Activated CD4-positive, CD25-positive, alpha-beta regulatory T cell treated with anti-CD3 and anti-CD28 coated beads, Interleukin-2, amount 50 U/mL, for 24 hours (primary cell): ENCODE data around the gene CKMT1B.
"Not testable (repeated sequence)": the region's sequence is repeated elsewhere in the genome, so short reads cannot be mapped to it uniquely, and the experiment has no call there.

Source experiments
- ATAC-seq, 2 donors: fragments of 150-1000 bp; cut with Tn5 transposase; one replicate each; pipeline ENCODE4 v1.10.0; 2021; ENCODE audit warnings: mild to moderate bottlenecking in 1 of 2, moderate library complexity in 1 of 2

Gene CKMT1B

GRCh38 chr15:43593328-43594190 lies at the start of gene CKMT1B:
Gene CKMT1B (plus strand): TSS chr15:43594027. CDS start chr15:43594219, 192 bp downstream.
- not testable (repeated sequence) for ATAC-seq

DNA sequence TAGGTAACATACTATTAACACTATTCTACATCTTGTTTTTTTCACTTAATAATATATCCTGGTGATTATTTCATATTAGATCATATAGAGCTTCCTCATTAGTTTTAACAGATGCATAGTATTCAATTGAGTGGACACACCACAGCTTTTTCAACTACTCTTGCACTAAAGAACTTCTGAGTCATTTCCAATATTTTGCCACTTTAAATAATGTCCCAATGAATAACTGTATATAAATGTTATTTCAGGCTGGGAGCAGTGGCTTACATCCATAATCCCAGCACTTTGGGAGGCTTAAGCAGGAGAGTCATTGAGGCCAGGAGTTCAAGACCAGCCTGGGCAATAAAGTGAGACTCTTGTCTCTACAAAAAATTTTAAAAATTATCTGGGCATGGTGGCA lies 49.6 kb upstream of the CKMT1B start:
- no peak for ATAC-seq

DNA sequence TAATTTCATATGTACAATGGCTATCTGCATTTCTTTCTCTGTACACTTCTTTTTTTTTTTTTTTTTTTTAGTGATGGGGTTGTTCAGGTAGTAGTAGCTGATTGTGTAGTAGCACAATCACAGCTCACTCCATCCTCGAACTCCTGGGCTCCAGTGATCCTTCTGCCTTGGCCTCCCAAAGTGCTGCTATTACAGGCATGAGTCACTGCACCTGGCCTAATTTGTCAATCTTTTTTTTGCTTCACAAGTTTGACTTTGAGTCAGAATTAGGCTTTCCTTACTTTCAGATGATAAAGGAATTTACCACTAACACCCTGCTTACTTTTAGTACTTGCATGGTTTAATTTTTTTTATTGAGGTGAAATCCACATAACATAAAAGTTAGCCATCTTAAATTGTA lies 48.4 kb upstream of the CKMT1B start:
- ATAC-seq, result no peak

GRCh38 chr15:43547539-43547938 lies 46.3 kb upstream of the CKMT1B start:
- no peak for ATAC-seq

GRCh38 chr15:43550527-43551363 lies 43.1 kb upstream of the CKMT1B start:
- ATAC-seq, result no peak

DNA sequence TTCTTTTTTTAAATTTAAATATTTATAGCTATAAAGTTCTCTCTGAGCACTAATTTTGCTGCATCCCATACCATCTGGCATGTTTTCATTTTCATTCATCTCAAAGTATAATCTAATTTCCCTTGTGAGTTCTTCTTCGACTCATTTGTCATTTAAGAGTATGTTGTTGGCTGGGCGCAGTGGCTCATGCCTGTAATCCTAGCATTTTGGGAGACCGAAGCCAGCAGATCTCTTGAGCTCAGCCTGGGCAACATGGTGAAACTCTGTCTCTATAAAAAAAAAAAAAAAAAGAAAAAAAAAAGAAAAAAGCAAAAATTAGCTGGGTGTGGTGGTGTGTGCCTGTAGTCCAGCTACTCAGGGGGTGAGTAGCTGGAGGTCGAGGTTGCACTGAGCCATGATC lies 41.6 kb upstream of the CKMT1B start:
- ATAC-seq, result no peak

GRCh38 chr15:43552986-43553385 lies 40.8 kb upstream of the CKMT1B start:
- no peak for ATAC-seq

DNA sequence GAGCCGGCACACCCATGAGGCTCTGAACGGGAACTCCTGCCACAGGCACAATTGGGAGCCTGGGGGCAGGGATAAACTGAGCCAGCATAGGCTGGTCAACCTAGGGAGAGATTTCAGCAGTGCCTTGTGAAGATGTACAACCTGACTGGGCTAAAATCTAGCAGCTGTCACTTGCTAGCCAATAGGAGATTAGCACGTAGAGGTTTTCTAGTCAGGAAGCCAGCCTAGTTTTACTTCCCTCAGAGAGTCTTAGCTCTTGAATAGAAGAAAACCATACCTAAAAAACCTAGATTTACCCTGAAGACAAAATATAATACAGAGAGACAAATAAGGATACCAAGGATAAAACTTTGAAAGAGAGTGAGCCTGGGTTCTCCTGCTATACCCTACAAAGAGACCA lies 31.1 kb upstream of the CKMT1B start:
- ATAC-seq, result not testable (repeated sequence)

GRCh38 chr15:43563793-43564192 lies 30.0 kb upstream of the CKMT1B start:
- ATAC-seq, result not testable (repeated sequence)

DNA sequence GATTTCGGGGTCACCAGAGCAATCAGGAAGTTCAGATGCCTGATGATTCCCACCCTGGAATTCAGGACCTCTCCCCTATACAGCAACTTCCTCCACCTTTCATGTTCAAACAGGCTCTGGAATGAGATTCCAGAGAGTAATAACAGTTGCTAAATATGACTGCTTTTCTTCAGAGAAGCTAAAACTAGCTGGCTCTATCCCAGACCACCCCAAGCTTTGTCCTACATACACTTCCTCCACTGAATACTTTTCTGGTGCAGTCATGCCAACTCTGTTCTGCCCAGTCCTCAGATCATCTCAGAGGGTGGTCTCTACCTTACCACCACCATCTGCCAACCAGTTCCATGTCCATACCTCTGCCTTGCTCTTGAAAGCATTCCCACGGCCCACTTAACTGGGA lies 27.2 kb upstream of the CKMT1B start:
- not testable (repeated sequence) for ATAC-seq

GRCh38 chr15:43574607-43575006 lies 19.2 kb upstream of the CKMT1B start:
- ATAC-seq, result not testable (repeated sequence)

GRCh38 chr15:43589778-43590466 lies 3.9 kb upstream of the CKMT1B start, which contains the start of gene PPIP5K1:
Gene PPIP5K1 (minus strand): TSS chr15:43590208. CDS start chr15:43584504, 5,704 bp downstream.
- ATAC-seq, result peak; percentile 99 to 100

DNA sequence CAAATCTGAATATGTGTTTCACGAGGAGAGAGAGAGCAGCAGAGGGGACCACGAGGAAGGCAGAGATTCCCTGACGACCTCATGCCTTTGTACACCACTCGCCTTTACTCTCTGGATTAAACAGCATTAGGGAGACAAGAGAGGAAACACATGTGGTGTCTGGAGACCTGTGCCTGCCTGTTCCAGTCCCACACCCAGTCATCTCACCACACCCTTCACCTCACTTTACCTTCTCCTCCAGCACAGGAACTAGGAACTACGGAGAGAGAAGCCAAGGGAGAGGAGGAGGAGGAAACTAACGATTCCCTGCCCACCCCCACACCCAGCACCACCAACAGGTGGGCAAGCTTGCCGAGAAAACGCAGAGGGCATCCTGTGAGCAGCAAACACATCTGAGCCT lies 986 bp upstream of the CKMT1B start:
- ATAC-seq, result not testable (repeated sequence)

- ATAC-seq, result not testable (repeated sequence)
Measured at GRCh38 chr15:43599131-43599530, 5.3 kb downstream of the CKMT1B start.

DNA sequence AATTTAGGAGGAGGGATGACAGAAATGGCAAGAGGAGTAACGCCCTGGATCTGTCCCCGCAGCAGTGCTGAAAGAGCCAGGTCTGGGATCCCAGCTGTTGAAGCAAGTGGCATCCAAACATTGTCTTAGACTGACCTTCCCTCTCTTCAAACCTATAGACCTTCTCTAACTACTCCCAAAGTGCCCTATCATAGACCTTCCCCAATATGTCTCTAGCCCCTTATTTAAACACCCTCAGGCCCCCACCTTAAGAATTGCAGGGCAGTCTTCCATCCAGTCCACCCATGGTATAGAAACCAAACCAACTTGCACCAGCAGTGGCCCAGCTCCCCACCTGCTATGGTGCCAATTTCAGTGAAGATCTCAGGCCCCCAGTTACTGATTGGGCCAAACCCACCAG lies 6.4 kb downstream of the CKMT1B start:
- ATAC-seq, result not testable (repeated sequence)

- not testable (repeated sequence) for ATAC-seq
Measured at GRCh38 chr15:43602233-43602632, 8.4 kb downstream of the CKMT1B start.

GRCh38 chr15:43617750-43618149 lies 23.9 kb downstream of the CKMT1B start:
- not testable (repeated sequence) for ATAC-seq

DNA sequence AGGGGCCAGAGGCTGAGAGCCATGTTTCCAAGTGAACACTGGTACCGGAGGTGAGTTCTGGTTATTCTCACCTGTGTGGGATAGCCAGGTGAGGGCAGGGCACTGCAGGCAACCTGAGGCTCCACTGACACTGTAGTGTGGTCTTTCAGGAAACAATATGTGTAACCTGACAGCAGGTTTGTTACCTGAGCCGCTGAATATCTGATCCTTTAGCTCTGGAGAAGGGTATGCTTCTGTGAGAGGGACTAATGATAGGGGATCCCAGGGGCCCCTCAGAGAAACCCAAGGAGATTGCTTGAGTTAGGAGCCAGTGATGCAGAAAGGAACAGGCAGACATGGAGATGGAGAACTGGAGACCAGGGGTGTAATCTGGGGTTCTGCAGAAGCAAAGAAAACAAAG lies 24.9 kb downstream of the CKMT1B start, which contains the start of gene STRC:
Gene STRC, minus strand, starts transcription at position 101 of the 400 bp plus-strand sequence. Its CDS starts 78 bp downstream, at position 23.
- ATAC-seq, result not testable (repeated sequence)

- ATAC-seq, result not testable (repeated sequence)
Measured at GRCh38 chr15:43622068-43622799, 28.4 kb downstream of the CKMT1B start.

DNA sequence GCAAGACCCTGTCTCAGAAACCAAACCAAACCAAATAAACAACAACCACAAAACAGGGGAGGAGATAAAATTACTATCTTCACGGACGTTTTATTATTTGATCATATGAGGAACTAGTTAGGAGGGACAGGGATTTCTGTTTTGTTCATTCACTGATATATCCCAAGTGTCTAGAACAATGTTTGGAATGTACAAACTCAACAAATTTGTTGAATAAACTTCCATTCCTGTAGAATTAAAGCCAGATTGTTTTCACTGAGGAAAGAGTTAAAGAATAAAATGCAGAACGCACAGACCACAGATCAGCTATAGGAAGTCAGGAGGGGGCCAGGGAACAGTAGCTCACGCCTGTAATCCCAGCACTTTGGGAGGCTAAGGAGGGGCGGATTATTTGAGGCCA lies 31.3 kb downstream of the CKMT1B start:
- ATAC-seq, result no peak

- ATAC-seq, result not testable (repeated sequence)
Measured at GRCh38 chr15:43626937-43627336, 33.1 kb downstream of the CKMT1B start.
